Large intestine (tissue), 3 donors: ENCODE measurements around the gene OR52N1. TPM values are rescaled to one million over a fixed set of nuclear protein-coding genes. Genes with fewer than 3 reads are reported as not detected.

Source experiments
- DNase-seq, 2 donors: peaks; one replicate each; pipeline versions ENCODE4 v3.0.0 to v3.0.0-alpha.2; 2013
- H3K27ac ChIP-seq: one replicate; pipeline ENCODE4 v1.5.1; 2013; ENCODE audit warnings: low read length
- H3K27me3 ChIP-seq: 2 replicates; pipeline ENCODE4 v1.6.1; 2013; ENCODE audit warnings: low read length; ENCODE audit not compliant: control insufficient read depth, insufficient read depth
- H3K36me3 ChIP-seq: 2 replicates; pipeline ENCODE4 v1.6.1; 2013; ENCODE audit warnings: low read length; ENCODE audit not compliant: control insufficient read depth, insufficient read depth
- H3K4me1 ChIP-seq: one replicate; pipeline ENCODE4 v1.6.1; 2013; ENCODE audit warnings: low read length; ENCODE audit not compliant: control insufficient read depth, insufficient read depth
- H3K4me3 ChIP-seq: one replicate; pipeline ENCODE4 v1.5.1; 2013; ENCODE audit warnings: low read length
- H3K9me3 ChIP-seq: one replicate; pipeline ENCODE4 v1.6.1; 2013; ENCODE audit warnings: mild to moderate bottlenecking, low read depth, low read length, moderate library complexity; ENCODE audit not compliant: control insufficient read depth
- WGBS: methylation state at CpG from one replicate; pipeline ENCODE4 v1.1.5; 2013; ENCODE audit warnings: low lambda C conversion rate; ENCODE audit not compliant: insufficient coverage; 5-methylcytosine and 5-hydroxymethylcytosine counted together
- polyA plus RNA-seq: library from polyadenylated mRNA; unstranded; fragments of 120-200 nt; gene quantifications from one replicate; pipeline ENCODE4 v1.2.1, GENCODE V29; 2013

Gene OR52N1
- polyA plus RNA-seq, 1 donor: not detected

DNA sequence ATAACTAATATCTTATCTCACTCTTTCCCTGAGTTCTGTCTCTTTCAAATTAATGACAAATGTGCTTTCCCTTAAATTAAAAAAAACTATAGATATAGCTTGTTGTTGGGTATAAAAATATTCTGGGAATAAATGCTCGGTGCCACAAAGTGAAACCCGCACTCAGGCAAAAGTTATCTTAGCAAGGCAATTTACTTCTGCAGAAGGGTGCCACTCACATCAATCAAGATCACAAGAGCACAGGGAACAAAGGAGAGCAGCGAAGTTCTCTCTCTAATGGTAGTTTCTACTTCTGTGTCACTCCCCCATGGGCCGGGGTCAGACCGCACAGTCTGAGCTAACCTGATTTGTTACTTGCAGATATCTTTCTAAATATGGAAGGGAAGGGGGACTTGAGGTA lies 12.9 kb upstream of the OR52N1 start:
- whole genome bisulfite sequencing: no CpG with 5 or more reads among the region's 5 CpGs
- H3K4me1 ChIP-seq: no peaks in the 10 kb centered on the region
- peaks cover 4% of the 10 kb centered on the region for H3K27me3 ChIP-seq
- H3K27ac ChIP-seq: no peak overlapping the region
- no peaks in the 10 kb centered on the region for H3K9me3 ChIP-seq
- no peak overlapping the region for H3K4me3 ChIP-seq
- H3K36me3 ChIP-seq: no peaks in the 10 kb centered on the region
- no peak for DNase-seq

GRCh38 chr11:5796541-5796940 lies 5.5 kb upstream of the OR52N1 start:
- H3K4me3 ChIP-seq: no peak overlapping the region
- no peaks in the 10 kb centered on the region for H3K9me3 ChIP-seq
- no peaks in the 10 kb centered on the region for H3K27me3 ChIP-seq
- H3K27ac ChIP-seq: no peak overlapping the region
- no peak for DNase-seq
- no peaks in the 10 kb centered on the region for H3K4me1 ChIP-seq
- 95% methylated on average over 4 of the region's 6 CpGs for WGBS
- no peaks in the 10 kb centered on the region for H3K36me3 ChIP-seq

DNA sequence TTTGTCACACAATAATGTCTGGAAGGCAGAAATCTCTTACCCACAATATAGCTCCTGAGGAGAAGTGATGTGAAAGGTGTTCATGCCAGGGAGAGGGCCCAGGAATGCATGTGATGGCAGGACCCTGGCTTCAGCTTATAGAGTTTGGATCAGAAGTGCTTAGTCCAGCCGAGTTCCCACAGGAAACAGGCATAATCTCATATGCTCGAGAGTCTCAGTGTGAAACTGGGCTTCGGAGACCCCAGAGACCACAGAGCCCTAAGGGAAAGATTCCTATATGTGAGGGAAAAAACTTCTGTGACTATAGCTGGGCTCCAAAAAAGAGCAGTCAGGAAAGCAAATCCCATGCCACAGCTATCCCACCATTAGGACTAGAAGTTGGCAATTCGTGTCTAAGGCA lies 7.8 kb downstream of the OR52N1 start, which contains the start of gene OR52N5:
Gene OR52N5, minus strand, starts transcription at position 101 of the 400 bp plus-strand sequence. CDS start 4,721 bp downstream, outside the sequence.
- no CpG with 5 or more reads among the region's 4 CpGs for WGBS
- no peaks in the 10 kb centered on the region for H3K27me3 ChIP-seq
- H3K4me1 ChIP-seq: no peaks in the 10 kb centered on the region
- H3K36me3 ChIP-seq: no peaks in the 10 kb centered on the region
- no peak within 1 kb of the TSS for H3K27ac ChIP-seq
- no peak for DNase-seq
- H3K4me3 ChIP-seq: no peak within 1 kb of the TSS
- H3K9me3 ChIP-seq: no peaks in the 10 kb centered on the region

GRCh38 chr11:5767056-5767455 lies 24.0 kb downstream of the OR52N1 start:
- Histone ChIP-seq H3K27me3 (no peaks in the 10 kb centered on the region), H3K9me3 (no peaks in the 10 kb centered on the region), H3K27ac (no peak overlapping the region), H3K36me3 (no peaks in the 10 kb centered on the region), H3K4me1 (no peaks in the 10 kb centered on the region), H3K4me3 (no peak overlapping the region)
- WGBS: no CpG with 5 or more reads among the region's 1 CpG
- no peak for DNase-seq

- Histone ChIP-seq H3K9me3 (no peaks in the 10 kb centered on the region), H3K4me1 (no peaks in the 10 kb centered on the region), H3K36me3 (no peaks in the 10 kb centered on the region), H3K27ac (no peak within 1 kb of the TSS), H3K4me3 (no peak within 1 kb of the TSS), H3K27me3 (no peaks in the 10 kb centered on the region)
- DNase-seq: no peak
- WGBS: no CpG with 5 or more reads among the region's 1 CpG
Measured at GRCh38 chr11:5753943-5754342, 37.1 kb downstream of the OR52N1 start, which contains the start of gene OR52N4. OR52N4 (plus strand) TSS chr11:5754243; CDS start chr11:5754741, 498 bp downstream.

- no peak for DNase-seq
- Histone ChIP-seq H3K27ac (no peak overlapping the region), H3K4me3 (no peak overlapping the region), H3K36me3 (no peaks in the 10 kb centered on the region), H3K9me3 (no peaks in the 10 kb centered on the region), H3K4me1 (no peaks in the 10 kb centered on the region), H3K27me3 (no peaks in the 10 kb centered on the region)
- WGBS: 100% methylated on average over 1 of the region's 3 CpGs
Measured at GRCh38 chr11:5749836-5750235, 41.2 kb downstream of the OR52N1 start.

DNA sequence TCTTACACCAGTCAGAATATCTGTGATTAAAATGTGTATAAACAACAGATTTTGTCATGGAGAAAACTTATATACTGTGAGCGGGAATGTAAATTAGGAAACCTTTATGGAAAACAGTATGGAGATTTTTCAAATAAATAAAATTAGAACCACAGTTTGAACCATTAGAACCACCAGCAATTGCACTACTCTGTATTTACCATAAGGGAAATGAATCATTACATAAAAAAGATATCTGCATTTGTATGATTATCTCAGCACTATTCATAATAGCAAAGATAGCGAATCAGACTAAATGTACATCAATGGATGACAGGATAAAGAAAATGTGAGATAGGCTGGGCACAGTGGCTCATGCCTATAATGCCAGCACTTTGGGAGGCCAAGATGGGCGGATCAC lies 44.5 kb downstream of the OR52N1 start:
- no peak for DNase-seq
- Histone ChIP-seq H3K4me3 (no peak overlapping the region), H3K4me1 (no peaks in the 10 kb centered on the region), H3K27me3 (no peaks in the 10 kb centered on the region), H3K27ac (no peak overlapping the region), H3K9me3 (no peaks in the 10 kb centered on the region), H3K36me3 (no peaks in the 10 kb centered on the region)
- 100% methylated on average over 1 of the region's 3 CpGs for WGBS

- H3K27me3 ChIP-seq: no peaks in the 10 kb centered on the region
- no peak for DNase-seq
- no peak overlapping the region for H3K4me3 ChIP-seq
- H3K36me3 ChIP-seq: no peaks in the 10 kb centered on the region
- no peaks in the 10 kb centered on the region for H3K9me3 ChIP-seq
- no peak overlapping the region for H3K27ac ChIP-seq
- 50% methylated on average over 1 of the region's 1 CpG for WGBS
- H3K4me1 ChIP-seq: no peaks in the 10 kb centered on the region
Measured at GRCh38 chr11:5738431-5738830, 52.6 kb downstream of the OR52N1 start.

- Histone ChIP-seq H3K4me3 (no peak overlapping the region), H3K27me3 (no peaks in the 10 kb centered on the region), H3K4me1 (no peaks in the 10 kb centered on the region), H3K9me3 (no peaks in the 10 kb centered on the region), H3K27ac (no peak overlapping the region), H3K36me3 (no peaks in the 10 kb centered on the region)
- DNase-seq: no peak
- WGBS: 100% methylated on average over 1 of the region's 6 CpGs
Measured at GRCh38 chr11:5737670-5738392, 53.2 kb downstream of the OR52N1 start.

- Histone ChIP-seq H3K4me1 (no peaks in the 10 kb centered on the region), H3K36me3 (no peaks in the 10 kb centered on the region), H3K9me3 (no peaks in the 10 kb centered on the region), H3K27ac (no peak overlapping the region), H3K4me3 (no peak overlapping the region), H3K27me3 (no peaks in the 10 kb centered on the region)
- DNase-seq: no peak
Measured at GRCh38 chr11:5737091-5737490, 54.0 kb downstream of the OR52N1 start.
